HepG2 (cell line): ENCODE data around the gene SLC29A2. TPM values are rescaled to one million over a fixed set of nuclear protein-coding genes. Genes with fewer than 3 reads are reported as not detected.

Source experiments
- AKNA ChIP-seq: sonication (generic); formaldehyde crosslinking; IDR thresholded peaks from 2 replicates; pipeline ENCODE4 v1.4.0; 2020; ENCODE audit warnings: missing genetic modification reagents, borderline replicate concordance
- ATF7 ChIP-seq, 2 experiments: fragments of 450-650 bp in 1 of 2; sonication (generic) in 1 of 2; formaldehyde crosslinking in 1 of 2; IDR thresholded peaks; 2 replicates each; pipeline versions ENCODE4 v1.4.0 to v1.6.1; 2016 to 2020; ENCODE audit warnings: antibody characterized with exemption in 1 of 2, mild to moderate bottlenecking in 1 of 2, missing genetic modification reagents in 1 of 2
- ERF ChIP-seq: IDR thresholded peaks from 2 replicates; pipeline ENCODE4 v1.6.1; 2018; ENCODE audit warnings: missing biosample characterization, missing genetic modification reagents
- FOXA1 ChIP-seq, 2 experiments: fragments of 450-650 bp in 1 of 2; sonication (generic) in 1 of 2; formaldehyde crosslinking in 1 of 2; IDR thresholded peaks; 2 replicates each; pipeline versions ENCODE4 v1.4.0 to v1.6.1; 2016 to 2020; ENCODE audit warnings: missing genetic modification reagents in 1 of 2
- FOXJ3 ChIP-seq: sonication (generic); formaldehyde crosslinking; IDR thresholded peaks from 2 replicates; pipeline ENCODE4 v1.4.0; 2020; ENCODE audit warnings: missing genetic modification reagents, mild to moderate bottlenecking, borderline replicate concordance
- KAT2B ChIP-seq: fragments of 150-350 bp; IDR thresholded peaks from 2 replicates; pipeline ENCODE4 v1.6.1; 2014; ENCODE audit warnings: low read depth, low read length, borderline replicate concordance
- MAFG ChIP-seq: sonication (generic); formaldehyde crosslinking; IDR thresholded peaks from 2 replicates; pipeline ENCODE4 v1.5.1; 2020; ENCODE audit warnings: mild to moderate bottlenecking, missing genetic modification reagents
- SOX13 ChIP-seq, 3 experiments: fragments of 450-650 bp in 1 of 3; sonication (generic) in 1 of 3; formaldehyde crosslinking in 1 of 3; IDR thresholded peaks in 2 of 3; conservative IDR thresholded peaks in 1 of 3; 2 replicates each; pipeline versions ENCODE4 v1.5.0 to v1.6.1; 2016 to 2020; ENCODE audit warnings: antibody characterized with exemption in 1 of 3, mild to moderate bottlenecking in 1 of 3, missing compliant biosample characterization in 1 of 3, missing genetic modification reagents in 1 of 3, moderate library complexity in 1 of 3
- TEAD3 ChIP-seq: optimal IDR thresholded peaks from 2 replicates; pipeline ENCODE3; 2016; ENCODE audit warnings: borderline replicate concordance
- ZFP37 ChIP-seq: sonication (generic); formaldehyde crosslinking; IDR thresholded peaks from 2 replicates; pipeline ENCODE4 v1.4.0; 2020; ENCODE audit warnings: missing genetic modification reagents, borderline replicate concordance
- ZFY ChIP-seq: sonication (generic); formaldehyde crosslinking; IDR thresholded peaks from 2 replicates; pipeline ENCODE4 v1.4.0; 2020; ENCODE audit warnings: missing genetic modification reagents
- ZNF318 ChIP-seq: sonication (generic); formaldehyde crosslinking; IDR thresholded peaks from 2 replicates; pipeline ENCODE4 v1.4.0; 2020; ENCODE audit warnings: mild to moderate bottlenecking, missing genetic modification reagents
- ZNF331 ChIP-seq: sonication (generic); formaldehyde crosslinking; IDR thresholded peaks from 2 replicates; pipeline ENCODE4 v1.4.0; 2020; ENCODE audit warnings: missing genetic modification reagents
- ZNF569 ChIP-seq: sonication (generic); formaldehyde crosslinking; IDR thresholded peaks from 2 replicates; pipeline ENCODE4 v1.5.0; 2020; ENCODE audit warnings: mild to moderate bottlenecking, missing genetic modification reagents, moderate library complexity, borderline replicate concordance
- polyA plus RNA-seq, 8 experiments: library from polyadenylated mRNA; depleted of rRNA in 3 of 8; stranded (reverse) in 7 of 8; unstranded in 1 of 8; fragments of >200 nt; fragmentation: Illumina TruSeq in 4 of 8; extraction: Trizol in 4 of 8; gene quantifications; 2 replicates each; pipeline versions ENCODE4 v1.2.1 to v1.2.3, GENCODE V29; 2011 to 2016; ENCODE audit warnings: low read depth in 4 of 8, missing spikeins in 1 of 8, mixed read lengths in 1 of 8; ENCODE audit not compliant: insufficient read depth in 1 of 8
- total RNA-seq, 5 experiments: library from RNA; depleted of rRNA; stranded (reverse); fragments of >200 nt; fragmentation: Illumina TruSeq; extraction: Trizol; gene quantifications; 2 replicates each; pipeline ENCODE4 v1.2.3, GENCODE V29; 2016; ENCODE audit warnings: low read depth in 1 of 5

SLC29A2 gene
- total and polyA plus RNA-seq, 2 of the 13 experiments (the other 11 are each of a cell fraction or from before 2014, with no cell fraction given), result 0.63 to 0.66 TPM

- 0 out of 2 replicates have a peak, but pooled peaks have one; percentile 49 for TF ChIP-seq MAFG (CRISPR knock-in tag)
- TF ChIP-seq ZNF331 (CRISPR knock-in tag), result 0 out of 2 replicates have a peak, but pooled peaks have one; percentile 47
- TF ChIP-seq ZFY, result peak; percentile 74
- no peak for TF ChIP-seq ERF (CRISPR knock-in tag)
- no peak for TF ChIP-seq ZNF569 (CRISPR knock-in tag)
- no peak for TF ChIP-seq TEAD3
- no peak for TF ChIP-seq SOX13 (IDR thresholded peaks at IDR 0.05)
- TF ChIP-seq SOX13 (CRISPR knock-in tag; conservative IDR thresholded peaks at IDR 0.05 in 1 of 2, IDR thresholded peaks at IDR 0.05 in 1 of 2), result peak in 1 of 2 experiments; percentile 22; a peak in 1 of 4 replicates
- no peak for TF ChIP-seq ZNF318 (CRISPR knock-in tag)
- no peak for TF ChIP-seq FOXA1 (IDR thresholded peaks at IDR 0.05)
- TF ChIP-seq FOXA1 (CRISPR knock-in tag; IDR thresholded peaks at IDR 0.05), result no peak
- TF ChIP-seq FOXJ3, result no peak
- TF ChIP-seq KAT2B, result no peak
- TF ChIP-seq ATF7 (IDR thresholded peaks at IDR 0.05), result peak; percentile 54; the same call in 1 of the 2 replicates
- TF ChIP-seq ATF7 (CRISPR knock-in tag; IDR thresholded peaks at IDR 0.05), result no peak
- TF ChIP-seq AKNA (CRISPR knock-in tag), result no peak
- TF ChIP-seq ZFP37 (CRISPR knock-in tag), result no peak
Measured at GRCh38 chr11:66317723-66318599, 53.6 kb downstream of the SLC29A2 start (continued).
